SK-N-SH (cell line): ENCODE results near the gene CHST11. TPM values are rescaled to one million over a fixed set of nuclear protein-coding genes. Genes with fewer than 3 reads are reported as not detected.

Source experiments
- CTCF ChIA-PET: fragments of 300-600, 350-600 bp; formaldehyde crosslinking; extraction: SDS; loops from one replicate; lab custom pipeline; 2021; lab: Yijun Ruan, JAX
- POLR2A ChIA-PET: fragments of 350-600 bp; sonication (Branson Sonifier 250); formaldehyde crosslinking; extraction: SDS; loops from one replicate; lab custom pipeline; 2020; ENCODE audit warnings: antibody characterized with exemption, inconsistent platforms; lab: Yijun Ruan, JAX
- DNase-seq: peaks from one replicate; pipeline ENCODE4 v3.0.0; 2012
- H2AFZ ChIP-seq: fragments of 200-600 bp; sonication (generic); 2 replicates; pipeline ENCODE4 v1.8.1; 2016; ENCODE audit warnings: antibody characterized with exemption, mild to moderate bottlenecking, low read depth
- H3F3A ChIP-seq: fragments of 200-600 bp; sonication (generic); replicated peaks from 2 replicates; pipeline ENCODE3; 2016; ENCODE audit warnings: antibody characterized with exemption, mild to moderate bottlenecking; ENCODE audit not compliant: insufficient read depth
- H3K27ac ChIP-seq, 2 experiments: fragments of 200-500 bp in 1 of 2; fragments of 200-600 bp in 1 of 2; sonication (Bioruptor generic) in 1 of 2; sonication (generic), shearing (Covaris generic) in 1 of 2; 2 replicates each; pipeline versions ENCODE4 v1.5.1 to v1.6.1; 2014 to 2016; ENCODE audit warnings: low read depth in 2 of 2, inconsistent platforms in 1 of 2, low read length in 1 of 2, mild to moderate bottlenecking in 1 of 2, mixed read lengths in 1 of 2
- H3K27me3 ChIP-seq: fragments of 200-600 bp; sonication (generic), shearing (Covaris generic); 2 replicates; pipeline ENCODE4 v1.6.1; 2016; ENCODE audit warnings: mixed run types; ENCODE audit not compliant: insufficient read depth
- H3K36me3 ChIP-seq, 2 experiments: fragments of 200-500 bp in 1 of 2; fragments of 200-600 bp in 1 of 2; sonication (Bioruptor generic) in 1 of 2; sonication (generic) in 1 of 2; replicated peaks in 1 of 2; 2 replicates each; pipeline versions ENCODE3 to v1.5.1; 2014 to 2016; ENCODE audit warnings: low read length in 1 of 2, mild to moderate bottlenecking in 1 of 2; ENCODE audit not compliant: insufficient read depth in 2 of 2, control insufficient read depth in 1 of 2
- H3K4me1 ChIP-seq, 2 experiments: fragments of 200-500 bp in 1 of 2; fragments of 200-600 bp in 1 of 2; sonication (Bioruptor generic) in 1 of 2; sonication (generic), shearing (Covaris generic) in 1 of 2; 2 replicates each; pipeline versions ENCODE4 v1.5.1 to v1.6.1; 2014 to 2016; ENCODE audit warnings: low read depth in 1 of 2, low read length in 1 of 2, mixed run types in 1 of 2; ENCODE audit not compliant: insufficient read depth in 2 of 2, control insufficient read depth in 1 of 2
- H3K4me2 ChIP-seq: fragments of 200-600 bp; sonication (generic), shearing (Covaris generic); 2 replicates; pipeline ENCODE4 v1.6.1; 2017; ENCODE audit warnings: mixed run types
- H3K4me3 ChIP-seq, 2 experiments: fragments of 200-500 bp in 1 of 2; fragments of 200-600 bp in 1 of 2; sonication (Bioruptor generic) in 1 of 2; sonication (generic), shearing (Covaris generic) in 1 of 2; 2 replicates each; pipeline versions ENCODE4 v1.5.1 to v1.8.1; 2014 to 2016; ENCODE audit warnings: low read depth in 2 of 2, inconsistent platforms in 1 of 2, low read length in 1 of 2, mild to moderate bottlenecking in 1 of 2, mixed read lengths in 1 of 2, moderate library complexity in 1 of 2
- H3K79me2 ChIP-seq: fragments of 200-600 bp; sonication (generic); 2 replicates; pipeline ENCODE4 v1.8.1; 2017; ENCODE audit warnings: mild to moderate bottlenecking; ENCODE audit not compliant: insufficient read depth
- H3K9ac ChIP-seq: fragments of 200-600 bp; sonication (generic); 2 replicates; pipeline ENCODE4 v1.6.1; 2017; ENCODE audit warnings: mixed run types
- H3K9me2 ChIP-seq: fragments of 200-600 bp; sonication (generic); 2 replicates; pipeline ENCODE4 v1.6.1; 2017; ENCODE audit warnings: mixed run types
- H3K9me3 ChIP-seq: fragments of 200-600 bp; sonication (generic); 2 replicates; pipeline ENCODE4 v1.6.1; 2017; ENCODE audit warnings: mixed run types, mild to moderate bottlenecking, moderate library complexity
- H4K20me1 ChIP-seq: fragments of 200-600 bp; sonication (generic); 2 replicates; pipeline ENCODE4 v1.6.1; 2017; ENCODE audit warnings: mild to moderate bottlenecking, mixed run types; ENCODE audit not compliant: insufficient read depth
- CHD2 ChIP-seq: fragments of 150-350 bp; IDR thresholded peaks from 2 replicates; pipeline ENCODE4 v1.6.1; 2018; ENCODE audit warnings: low read length; ENCODE audit not compliant: partially characterized antibody
- ELF1 ChIP-seq: IDR thresholded peaks from 2 replicates; pipeline ENCODE4 v1.4.0; 2012
- EP300 ChIP-seq, 2 experiments: IDR thresholded peaks; 2 replicates each; pipeline versions ENCODE4 v1.4.0 to v1.6.1; 2012; ENCODE audit warnings: borderline replicate concordance in 1 of 2, low read depth in 1 of 2, low read length in 1 of 2
- FOSL2 ChIP-seq: IDR thresholded peaks from 2 replicates; pipeline ENCODE4 v1.4.0; 2012; ENCODE audit warnings: low read depth, mild to moderate bottlenecking, moderate library complexity, borderline replicate concordance
- IRF3 ChIP-seq: fragments of 150-350 bp; IDR thresholded peaks from 2 replicates; pipeline ENCODE4 v1.6.1; 2016; ENCODE audit warnings: mild to moderate bottlenecking, low read depth, low read length
- JUND ChIP-seq: IDR thresholded peaks from 2 replicates; pipeline ENCODE4 v1.4.0; 2012
- RAD21 ChIP-seq: IDR thresholded peaks from 2 replicates; pipeline ENCODE4 v1.6.1; 2012; ENCODE audit warnings: mild to moderate bottlenecking, low read length
- RFX5 ChIP-seq: IDR thresholded peaks from 2 replicates; pipeline ENCODE4 v1.6.1; 2012; ENCODE audit warnings: mild to moderate bottlenecking, improper control_type of control experiment, low read length
- TAF1 ChIP-seq: IDR thresholded peaks from 2 replicates; pipeline ENCODE4 v1.6.1; 2012; ENCODE audit warnings: low read depth, mild to moderate bottlenecking, low read length, moderate library complexity, borderline replicate concordance
- TEAD4 ChIP-seq: IDR thresholded peaks from 2 replicates; pipeline ENCODE4 v1.4.0; 2012; ENCODE audit warnings: mild to moderate bottlenecking, borderline replicate concordance; ENCODE audit not compliant: insufficient read depth
- USF1 ChIP-seq: IDR thresholded peaks from 2 replicates; pipeline ENCODE4 v1.4.0; 2012; ENCODE audit warnings: low read depth, borderline replicate concordance
- USF2 ChIP-seq: fragments of 150-350 bp; IDR thresholded peaks from 2 replicates; pipeline ENCODE4 v1.6.1; 2017; ENCODE audit warnings: antibody characterized with exemption, low read length, low read depth, borderline replicate concordance
- YY1 ChIP-seq: IDR thresholded peaks from 2 replicates; pipeline ENCODE4 v1.4.0; 2012; ENCODE audit warnings: low read depth, mild to moderate bottlenecking
- ZBTB33 ChIP-seq: IDR thresholded peaks from 2 replicates; pipeline ENCODE4 v1.4.0; 2012; ENCODE audit warnings: low read depth, borderline replicate concordance
- WGBS: methylation state at CpG from one replicate; pipeline ENCODE4 v1.1.6; 2017; ENCODE audit warnings: low lambda C conversion rate; 5-methylcytosine and 5-hydroxymethylcytosine counted together
- polyA plus RNA-seq, 3 experiments: library from polyadenylated mRNA; depleted of rRNA; stranded (reverse); fragments of >200 nt; gene quantifications; 2 replicates each; pipeline ENCODE4 v1.2.3, GENCODE V29; 2012

The CHST11 gene
- polyA plus RNA-seq, 1 of the 3 experiments (the other 2 are of a cell fraction) = 18.6 TPM

GRCh38 chr12:104632724-104633201 lies 176.0 kb downstream of the CHST11 start:
- DNase-seq = no peak
- ChIA-PET CTCF (no interaction called here), POLR2A (no interaction called here)
- Histone ChIP-seq H4K20me1 (no peaks in the 10 kb centered on the region), H3K9me2 (no peaks in the 10 kb centered on the region), H3K27me3 (no peaks in the 10 kb centered on the region), H3K79me2 (no peaks in the 10 kb centered on the region), H3K4me3 (no peak overlapping the region), H3K4me2 (no peak overlapping the region), H3F3A (no peaks in the 10 kb centered on the region), H3K9me3 (no peaks in the 10 kb centered on the region), H3K9ac (no peak overlapping the region), H2AFZ (no peak overlapping the region), H3K27ac (no peak overlapping the region), H3K36me3 (no peaks in the 10 kb centered on the region), H3K4me1 (no peaks in the 10 kb centered on the region; a peak in 1 of 4 replicates)
- no peak for TF ChIP-seq YY1
- no peak for TF ChIP-seq CHD2
- TF ChIP-seq TEAD4 = no peak
- no peak for TF ChIP-seq RFX5
- 87% methylated on average over 7 of the region's 13 CpGs for WGBS

- H3K4me1 ChIP-seq = no peaks in the 10 kb centered on the region
- CTCF ChIA-PET = interaction anchor here (1.0 to 2.1 kb wide), 6 partner anchors 8 to 177 kb away, joined by 3 to 6 read pairs (median 4); partner anchors contain the start of gene CHST11
Observed at GRCh38 chr12:104634044-104634443, 177.3 kb downstream of the CHST11 start.

More at GRCh38 chr12:104634044-104634443, 177.3 kb downstream of the CHST11 start:
- no peak overlapping the region for H3K27ac ChIP-seq
- H3K9me3 ChIP-seq = no peaks in the 10 kb centered on the region
- no peaks in the 10 kb centered on the region for H3F3A ChIP-seq
- no peaks in the 10 kb centered on the region for H3K36me3 ChIP-seq
- no peak overlapping the region for H3K9ac ChIP-seq
- H3K4me2 ChIP-seq = no peak overlapping the region
- no peaks in the 10 kb centered on the region for H3K9me2 ChIP-seq
- H3K79me2 ChIP-seq = no peaks in the 10 kb centered on the region
- POLR2A ChIA-PET = no interaction called here
- no peak overlapping the region for H2AFZ ChIP-seq
- no peak overlapping the region for H3K4me3 ChIP-seq
- no peak for TF ChIP-seq ELF1
- no peak for TF ChIP-seq EP300 (IDR thresholded peaks at IDR 0.05; ENCODE audit: borderline replicate concordance in 1 of 2, low read depth in 1 of 2, low read length in 1 of 2)
- TF ChIP-seq RAD21 = no peak
- TF ChIP-seq ZBTB33 = no peak
- TF ChIP-seq TAF1 = no peak
- TF ChIP-seq FOSL2 = no peak
- TF ChIP-seq USF1 = no peak
- TF ChIP-seq CHD2 = no peak
- no peak for TF ChIP-seq IRF3
- TF ChIP-seq USF2 = no peak
- TF ChIP-seq RFX5 = no peak
- no peak for TF ChIP-seq JUND
- TF ChIP-seq, all 33 proteins: peak for 0
- no peaks in the 10 kb centered on the region for H3K27me3 ChIP-seq
- no peaks in the 10 kb centered on the region for H4K20me1 ChIP-seq
- no peak for DNase-seq
- 90% methylated on average over 3 of the region's 4 CpGs for WGBS
